Mesothelial cell of epicardium (in vitro differentiated cells): Measurements from ENCODE around the gene NPSR1. TPM values are rescaled to one million over a fixed set of nuclear protein-coding genes. Genes with fewer than 3 reads are reported as not detected.
"Not testable (repeated sequence)": the region's sequence is repeated elsewhere in the genome, so short reads cannot be mapped to it uniquely, and the experiment has no call there.

Source experiments
- DNase-seq, 2 experiments: peaks; one replicate each; pipeline ENCODE4 v3.0.0; 2021; ENCODE audit warnings: low spot score in 2 of 2; ENCODE audit not compliant: unreplicated experiment in 2 of 2
- H3K27ac Mint-ChIP-seq: 2 replicates; pipeline ENCODE4 v1.8.0; 2021; ENCODE audit warnings: mixed read lengths
- H3K27me3 Mint-ChIP-seq: 2 replicates; pipeline ENCODE4 v1.8.0; 2021; ENCODE audit warnings: low read depth, mixed read lengths
- H3K36me3 Mint-ChIP-seq: 2 replicates; pipeline ENCODE4 v1.8.0; 2021; ENCODE audit warnings: mixed read lengths
- H3K4me1 Mint-ChIP-seq: 2 replicates; pipeline ENCODE4 v1.8.0; 2021; ENCODE audit warnings: mixed read lengths
- H3K4me3 Mint-ChIP-seq: 2 replicates; pipeline ENCODE4 v1.8.0; 2021; ENCODE audit warnings: mild to moderate bottlenecking, moderate library complexity, mixed read lengths
- H3K9me3 Mint-ChIP-seq: 2 replicates; pipeline ENCODE4 v1.8.0; 2021; ENCODE audit warnings: mixed read lengths
- CTCF ChIP-seq: fragments of 200-600 bp; sonication (generic); IDR thresholded peaks from one replicate; pipeline ENCODE4 v1.5.0; 2021; ENCODE audit warnings: antibody characterized with exemption; ENCODE audit not compliant: unreplicated experiment
- total RNA-seq: library from RNA; stranded (reverse); gene quantifications from 3 replicates; pipeline ENCODE4 v1.2.1, GENCODE V29; 2021

The NPSR1 gene, protein sequence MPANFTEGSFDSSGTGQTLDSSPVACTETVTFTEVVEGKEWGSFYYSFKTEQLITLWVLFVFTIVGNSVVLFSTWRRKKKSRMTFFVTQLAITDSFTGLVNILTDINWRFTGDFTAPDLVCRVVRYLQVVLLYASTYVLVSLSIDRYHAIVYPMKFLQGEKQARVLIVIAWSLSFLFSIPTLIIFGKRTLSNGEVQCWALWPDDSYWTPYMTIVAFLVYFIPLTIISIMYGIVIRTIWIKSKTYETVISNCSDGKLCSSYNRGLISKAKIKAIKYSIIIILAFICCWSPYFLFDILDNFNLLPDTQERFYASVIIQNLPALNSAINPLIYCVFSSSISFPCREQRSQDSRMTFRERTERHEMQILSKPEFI
- total RNA-seq: not detected in 3 replicates

DNA sequence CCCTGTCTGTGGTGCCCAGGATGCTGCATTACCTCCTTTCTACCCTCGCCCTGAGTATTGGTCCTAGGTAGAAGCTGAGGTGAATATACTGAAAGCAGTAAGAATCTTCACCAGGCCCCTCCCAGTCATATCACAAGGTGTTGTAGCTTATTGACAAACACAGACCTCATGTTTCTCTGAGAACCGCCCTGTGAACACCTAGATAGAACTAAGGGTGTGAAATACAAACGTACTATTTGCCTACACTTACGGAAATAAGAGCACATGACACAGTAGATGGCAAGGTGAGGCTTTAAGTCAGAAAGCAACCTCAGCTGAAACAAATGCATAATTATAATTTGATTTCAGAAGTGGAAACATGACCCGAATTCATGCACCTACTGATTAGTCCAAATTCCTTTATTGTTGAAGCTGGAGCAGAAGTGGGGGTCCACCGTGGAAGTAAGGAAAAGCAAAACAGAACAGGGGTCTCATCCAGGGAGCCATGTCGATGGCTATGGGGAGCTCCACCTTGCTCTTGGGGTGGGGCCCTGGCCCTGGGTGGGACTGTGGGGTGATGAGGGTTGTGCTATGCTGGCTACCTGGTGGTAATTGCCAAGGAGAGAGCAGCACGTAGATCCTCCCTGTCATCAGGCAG lies at the start of gene NPSR1:
Gene NPSR1, plus strand, starts transcription at position 587 of the 637 bp plus-strand sequence. CDS start 195 bp downstream, outside the sequence.
- peaks cover 6% of the 10 kb centered on the region for H3K27me3 Mint-ChIP-seq
- H3K4me3 Mint-ChIP-seq: no peak within 1 kb of the TSS
- no peaks in the 10 kb centered on the region for H3K9me3 Mint-ChIP-seq
- TF ChIP-seq CTCF: no peak
- DNase-seq: no peak
- H3K36me3 Mint-ChIP-seq: no peaks in the 10 kb centered on the region
- H3K4me1 Mint-ChIP-seq: peaks cover 2% of the 10 kb centered on the region
- H3K27ac Mint-ChIP-seq: no peak within 1 kb of the TSS

DNA sequence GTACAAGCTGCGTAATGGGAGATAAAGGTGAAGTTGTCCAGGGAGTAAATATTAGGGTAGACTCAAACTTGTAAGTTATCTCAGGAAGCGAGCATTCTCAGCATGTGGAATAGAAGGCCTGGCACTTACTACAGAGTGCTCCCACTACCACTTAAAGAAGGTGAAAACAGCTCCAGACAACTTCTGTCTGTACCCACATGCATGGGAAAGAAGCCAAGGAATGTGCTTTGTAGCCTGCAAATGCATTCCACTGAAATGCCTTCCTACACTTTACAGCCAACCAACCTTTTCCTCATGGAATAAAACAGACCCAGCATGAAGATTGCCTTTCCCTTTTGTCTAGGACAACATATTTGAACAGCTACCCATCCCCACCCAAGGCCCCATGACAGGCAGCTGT lies 45.4 kb upstream of the NPSR1 start:
- H3K27me3 Mint-ChIP-seq: no peaks in the 10 kb centered on the region
- H3K27ac Mint-ChIP-seq: peak overlapping the region; percentile 59
- peaks cover 5% of the 10 kb centered on the region for H3K4me1 Mint-ChIP-seq
- DNase-seq: no peak
- no peak for TF ChIP-seq CTCF
- peaks cover 36% of the 10 kb centered on the region for H3K9me3 Mint-ChIP-seq
- H3K4me3 Mint-ChIP-seq: no peak overlapping the region
- H3K36me3 Mint-ChIP-seq: no peaks in the 10 kb centered on the region

DNA sequence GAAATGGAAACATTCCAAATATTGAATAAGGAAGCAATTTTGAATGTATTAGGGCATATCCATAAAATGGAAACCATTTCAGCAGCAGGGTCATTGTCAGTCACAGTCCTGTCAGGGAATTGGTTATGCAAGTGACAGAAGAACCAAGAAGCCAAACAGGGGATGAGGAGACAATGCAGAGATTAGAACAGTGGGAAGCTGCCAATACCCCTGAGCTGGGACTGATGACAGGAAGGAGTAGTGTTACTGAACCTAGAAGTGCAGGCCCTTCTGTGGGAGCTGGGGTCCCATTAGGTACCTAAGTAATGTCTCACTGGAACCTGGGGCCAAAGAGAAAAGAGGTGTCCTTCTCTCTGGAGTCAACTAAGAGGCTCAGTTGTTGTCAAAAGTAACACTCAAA lies 37.6 kb upstream of the NPSR1 start:
- TF ChIP-seq CTCF: no peak
- no peaks in the 10 kb centered on the region for H3K4me1 Mint-ChIP-seq
- no peak overlapping the region for H3K4me3 Mint-ChIP-seq
- DNase-seq: no peak
- no peaks in the 10 kb centered on the region for H3K27me3 Mint-ChIP-seq
- H3K36me3 Mint-ChIP-seq: no peaks in the 10 kb centered on the region
- H3K27ac Mint-ChIP-seq: no peak overlapping the region
- H3K9me3 Mint-ChIP-seq: peaks cover 12% of the 10 kb centered on the region

- no peak overlapping the region for H3K4me3 Mint-ChIP-seq
- no peaks in the 10 kb centered on the region for H3K36me3 Mint-ChIP-seq
- TF ChIP-seq CTCF: no peak
- no peak overlapping the region for H3K27ac Mint-ChIP-seq
- H3K4me1 Mint-ChIP-seq: no peaks in the 10 kb centered on the region
- no peaks in the 10 kb centered on the region for H3K27me3 Mint-ChIP-seq
- no peak for DNase-seq
- H3K9me3 Mint-ChIP-seq: no peaks in the 10 kb centered on the region
Observed at GRCh38 chr7:34622182-34622581, 35.8 kb upstream of the NPSR1 start.

DNA sequence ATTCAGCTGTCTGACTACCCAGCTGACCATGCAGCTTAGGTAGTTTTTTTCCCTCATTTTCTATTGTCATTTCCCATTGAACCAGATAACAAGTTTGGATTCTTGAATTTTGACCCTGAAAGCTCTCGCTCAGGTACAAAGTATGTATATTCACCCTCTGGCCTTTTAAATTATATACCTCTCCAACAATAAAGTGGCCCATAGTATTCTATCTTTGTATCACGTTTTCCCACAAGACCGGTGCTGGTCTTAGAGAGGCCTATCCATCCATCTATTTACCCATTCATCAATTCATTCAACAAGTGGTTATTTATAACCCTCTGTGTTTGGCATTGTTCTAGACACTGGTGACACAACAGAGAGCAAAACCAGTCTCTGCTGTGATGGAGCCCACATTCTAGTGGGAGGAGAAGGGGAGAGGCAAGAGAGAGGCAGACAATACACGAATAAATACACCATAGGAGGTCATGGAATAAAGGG lies 35.2 kb upstream of the NPSR1 start:
- Mint-ChIP-seq H3K27ac (no peak overlapping the region), H3K27me3 (no peaks in the 10 kb centered on the region), H3K4me1 (no peaks in the 10 kb centered on the region), H3K4me3 (no peak overlapping the region), H3K36me3 (no peaks in the 10 kb centered on the region), H3K9me3 (no peaks in the 10 kb centered on the region)
- no peak for DNase-seq
- no peak for TF ChIP-seq CTCF

GRCh38 chr7:34628618-34629017 lies 29.4 kb upstream of the NPSR1 start:
- H3K27ac Mint-ChIP-seq: not testable (repeated sequence)

More at GRCh38 chr7:34628618-34629017, 29.4 kb upstream of the NPSR1 start:
- not testable (repeated sequence) for H3K36me3 Mint-ChIP-seq, H3K4me1 Mint-ChIP-seq, H3K9me3 Mint-ChIP-seq, H3K27me3 Mint-ChIP-seq, H3K4me3 Mint-ChIP-seq, DNase-seq
